ENCODE results near the gene LPP. TPM values are rescaled to one million over a fixed set of nuclear protein-coding genes. Genes with fewer than 3 reads are reported as not detected.

LPP gene
- total and polyA plus RNA-seq, 10 of the 15 experiments (the other 5 are each of a cell fraction or from before 2014, with no cell fraction given), result under 0.01 to 0.62 (median 0.03) TPM

- BruUV-seq (replicated peaks), result no TSS peak
- FAIRE-seq, result no peak
- SMC1A ChIA-PET (ENCODE audit: uncharacterized antibody, unreplicated experiment), result interaction anchor here (0.6 to 0.7 kb wide), 2 partner anchors 180 to 1247 kb away, joined by 3 read pairs; no protein-coding TSS in a partner anchor
Measured at GRCh38 chr3:188779281-188779980, 625.5 kb downstream of the LPP start.

More at GRCh38 chr3:188779281-188779980, 625.5 kb downstream of the LPP start:
- in situ Hi-C loops (cut with MboI) (no loop called here), intact Hi-C loops (cut with micrococcal nuclease; ENCODE audit: unreplicated experiment) (no loop called here)
- no peak for ATAC-seq
- Histone ChIP-seq H3K79me2 (ENCODE audit: control insufficient read depth, insufficient read depth, low read length) (no peaks in the 10 kb centered on the region), H3K4me3 (no peak overlapping the region), H3K9ac (ENCODE audit: control insufficient read depth, insufficient read depth, low read length) (no peak overlapping the region), H3K27ac (ENCODE audit: control insufficient read depth, insufficient read depth) (no peak overlapping the region), H4K20me1 (ENCODE audit: control insufficient read depth, insufficient read depth) (no peaks in the 10 kb centered on the region), H3K4me1 (ENCODE audit: control insufficient read depth, insufficient read depth, low read length) (no peaks in the 10 kb centered on the region), H2AFZ (ENCODE audit: control insufficient read depth, low read depth, low read length) (no peak overlapping the region), H3K36me3 (ENCODE audit: control insufficient read depth in 2 of 2, insufficient read depth in 2 of 2, low read length in 1 of 2) (no peaks in the 10 kb centered on the region), H3K4me2 (ENCODE audit: control insufficient read depth, insufficient read depth) (no peak overlapping the region), H3K9me3 (replicated peaks; ENCODE audit: control insufficient read depth, insufficient read depth, low read length) (no peaks in the 10 kb centered on the region), H3K27me3 (replicated peaks in 1 of 2; ENCODE audit: control insufficient read depth in 2 of 2, insufficient read depth in 2 of 2, low read length in 1 of 2) (no peaks in the 10 kb centered on the region)
- WGBS (ENCODE audit: insufficient coverage, insufficient replicate concordance, low lambda C conversion rate, missing lambda C conversion rate), result 29% methylated on average over 8 of the region's 8 CpGs
- DNase-seq (ENCODE audit: low read depth, low spot score), result no peak
- ChIA-PET RAD21 (ENCODE audit: unreplicated experiment) (no interaction called here), POLR2A (no interaction called here), CTCF (interaction anchor here (1.3 kb wide), 1 partner anchor 1039 kb away, joined by 4 read pairs; no protein-coding TSS in a partner anchor)
- TF ChIP-seq CREB1 (IDR thresholded peaks at IDR 0.05; ENCODE audit: low read depth) (no peak), NFYA (IDR thresholded peaks at IDR 0.05; ENCODE audit: borderline replicate concordance, low read depth, low read length) (no peak), MTA3 (IDR thresholded peaks at IDR 0.05; ENCODE audit: borderline replicate concordance, low read length) (no peak), SUPT20H (IDR thresholded peaks at IDR 0.05; ENCODE audit: borderline replicate concordance, control insufficient read depth, low read depth, low read length) (no peak), SPI1 (IDR thresholded peaks at IDR 0.05; ENCODE audit: borderline replicate concordance, insufficient read depth, low read depth, low read length) (no peak), KAT2A (conservative IDR thresholded peaks at IDR 0.05; ENCODE audit: control insufficient read depth, low read depth, low read length) (no peak), SP1 (IDR thresholded peaks at IDR 0.05; ENCODE audit: low read depth, low read length) (no peak), POLR2A (IDR thresholded peaks at IDR 0.05; ENCODE audit: low read depth, low read length) (no peak), FOXK2 (IDR thresholded peaks at IDR 0.05) (no peak), FOXM1 (IDR thresholded peaks at IDR 0.05; ENCODE audit: low read depth, low read length) (no peak), E2F8 (IDR thresholded peaks at IDR 0.05; ENCODE audit: low read depth, partially characterized antibody) (no peak), IRF5 (IDR thresholded peaks at IDR 0.05; ENCODE audit: borderline replicate concordance) (no peak), POU2F2 (IDR thresholded peaks at IDR 0.05; ENCODE audit: borderline replicate concordance, low read depth, low read length) (no peak), CBFB (IDR thresholded peaks at IDR 0.05; ENCODE audit: low read depth) (no peak), ATF7 (IDR thresholded peaks at IDR 0.05; ENCODE audit: low read depth) (no peak)

Data from GM12878 (cell line).